ENCODE data around the gene CCDC122.

- TF ChIP-seq CTCF (IDR thresholded peaks at IDR 0.05) (no peak), POLR2A (IDR thresholded peaks at IDR 0.05) (no peak)
These were observed 14.6 kb downstream of the CCDC122 start for GRCh38 chr13:43864921-43865320.
